ENCODE measurements around the gene PDPN.

The PDPN gene

GRCh38 chr1:13586001-13586400, 2.4 kb downstream of the PDPN start:
- Mint-ChIP-seq H3K9me3 (no peaks in the 10 kb centered on the region), H3K36me3 (ENCODE audit: low read depth) (no peaks in the 10 kb centered on the region), H3K27ac (no peak overlapping the region), H3K27me3 (peaks cover 58% of the 10 kb centered on the region), H3K4me3 (no peak overlapping the region), H3K4me1 (no peaks in the 10 kb centered on the region)
- ATAC-seq (no peak), DNase-seq (no peak)

GRCh38 chr1:13587256-13588030, 3.8 kb downstream of the PDPN start:
- H3K27me3 Mint-ChIP-seq: peaks cover 44% of the 10 kb centered on the region
- H3K27ac Mint-ChIP-seq: no peak overlapping the region
- no peak for DNase-seq
- no peak overlapping the region for H3K4me3 Mint-ChIP-seq
- ATAC-seq: no peak
- no peaks in the 10 kb centered on the region for H3K36me3 Mint-ChIP-seq (ENCODE audit: low read depth)
- no peaks in the 10 kb centered on the region for H3K4me1 Mint-ChIP-seq
- no peaks in the 10 kb centered on the region for H3K9me3 Mint-ChIP-seq

- Mint-ChIP-seq H3K27ac (no peak overlapping the region), H3K4me3 (no peak overlapping the region), H3K36me3 (ENCODE audit: low read depth) (no peaks in the 10 kb centered on the region), H3K27me3 (peaks cover 33% of the 10 kb centered on the region), H3K4me1 (no peaks in the 10 kb centered on the region), H3K9me3 (no peaks in the 10 kb centered on the region)
- no peak for ATAC-seq
- DNase-seq: no peak
Measured at GRCh38 chr1:13588946-13589796, 5.5 kb downstream of the PDPN start.

- ATAC-seq: no peak
- Mint-ChIP-seq H3K27ac (no peak overlapping the region), H3K4me3 (no peak overlapping the region)
Measured at GRCh38 chr1:13590486-13590885, 6.9 kb downstream of the PDPN start.

DNA sequence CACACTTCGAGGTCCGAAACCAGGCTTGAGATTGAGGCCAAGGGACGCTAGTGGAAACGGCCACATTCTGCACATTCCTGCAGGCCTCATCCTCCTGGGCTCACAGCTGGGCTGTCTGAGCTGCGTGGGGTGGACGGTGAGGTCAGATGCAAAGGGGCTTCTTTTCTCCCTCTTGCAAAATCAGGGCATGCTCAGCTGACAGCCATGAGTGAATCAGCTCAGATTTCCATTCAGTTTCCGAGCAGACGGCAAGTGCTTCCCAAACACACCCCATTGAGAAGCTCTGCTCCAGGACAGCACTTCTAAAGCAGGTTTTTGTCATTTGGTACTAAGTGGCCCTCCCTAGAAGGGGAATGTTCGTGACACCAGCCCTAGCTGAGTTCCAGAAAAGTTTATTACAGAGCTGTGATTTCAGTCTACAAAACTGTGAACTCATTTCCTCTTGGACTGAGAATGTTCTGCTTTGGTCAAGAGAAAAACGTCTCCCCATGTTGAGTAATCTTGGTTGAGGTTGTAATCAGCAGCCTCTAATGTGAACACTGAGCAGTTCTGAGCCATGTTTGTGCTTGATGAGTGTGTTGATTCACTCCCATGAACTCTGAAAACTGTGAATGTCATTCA, 10.0 kb downstream of the PDPN start:
- H3K4me3 Mint-ChIP-seq: no peak overlapping the region
- H3K27me3 Mint-ChIP-seq: peaks cover 11% of the 10 kb centered on the region
- ATAC-seq: no peak
- DNase-seq: no peak
- no peaks in the 10 kb centered on the region for H3K36me3 Mint-ChIP-seq (ENCODE audit: low read depth)
- no peak overlapping the region for H3K27ac Mint-ChIP-seq
- no peaks in the 10 kb centered on the region for H3K9me3 Mint-ChIP-seq
- no peaks in the 10 kb centered on the region for H3K4me1 Mint-ChIP-seq

More at GRCh38 chr1:13590486-13590885, 6.9 kb downstream of the PDPN start:
- no peak for DNase-seq
- no peaks in the 10 kb centered on the region for H3K9me3 Mint-ChIP-seq
- no peaks in the 10 kb centered on the region for H3K36me3 Mint-ChIP-seq (ENCODE audit: low read depth)
- H3K27me3 Mint-ChIP-seq: peaks cover 26% of the 10 kb centered on the region
- H3K4me1 Mint-ChIP-seq: no peaks in the 10 kb centered on the region

GRCh38 chr1:13595411-13595810, 11.8 kb downstream of the PDPN start:
- Mint-ChIP-seq H3K9me3 (no peaks in the 10 kb centered on the region), H3K27ac (no peak overlapping the region), H3K4me3 (no peak overlapping the region), H3K4me1 (no peaks in the 10 kb centered on the region), H3K36me3 (ENCODE audit: low read depth) (no peaks in the 10 kb centered on the region), H3K27me3 (peaks cover 8% of the 10 kb centered on the region)
- ATAC-seq: no peak
- no peak for DNase-seq

GRCh38 chr1:13597166-13597565, 13.5 kb downstream of the PDPN start:
- no peaks in the 10 kb centered on the region for H3K4me1 Mint-ChIP-seq
- peaks cover 8% of the 10 kb centered on the region for H3K27me3 Mint-ChIP-seq
- H3K9me3 Mint-ChIP-seq: no peaks in the 10 kb centered on the region
- no peak for DNase-seq
- no peak for ATAC-seq
- H3K4me3 Mint-ChIP-seq: no peak overlapping the region
- no peaks in the 10 kb centered on the region for H3K36me3 Mint-ChIP-seq (ENCODE audit: low read depth)
- H3K27ac Mint-ChIP-seq: no peak overlapping the region

- no peaks in the 10 kb centered on the region for H3K4me1 Mint-ChIP-seq
- no peak for DNase-seq
- no peaks in the 10 kb centered on the region for H3K36me3 Mint-ChIP-seq (ENCODE audit: low read depth)
- peaks cover 3% of the 10 kb centered on the region for H3K27me3 Mint-ChIP-seq
- no peaks in the 10 kb centered on the region for H3K9me3 Mint-ChIP-seq
- H3K4me3 Mint-ChIP-seq: no peak overlapping the region
- no peak overlapping the region for H3K27ac Mint-ChIP-seq
- no peak for ATAC-seq
Measured at GRCh38 chr1:13600762-13601453, 17.3 kb downstream of the PDPN start.

- Mint-ChIP-seq H3K9me3 (no peaks in the 10 kb centered on the region), H3K36me3 (ENCODE audit: low read depth) (no peaks in the 10 kb centered on the region), H3K27ac (no peak overlapping the region), H3K27me3 (peaks cover 8% of the 10 kb centered on the region), H3K4me1 (no peaks in the 10 kb centered on the region), H3K4me3 (no peak overlapping the region)
- no peak for ATAC-seq
- no peak for DNase-seq
Measured at GRCh38 chr1:13604176-13604575, 20.5 kb downstream of the PDPN start.

GRCh38 chr1:13604721-13605120, 21.1 kb downstream of the PDPN start:
- no peaks in the 10 kb centered on the region for H3K36me3 Mint-ChIP-seq (ENCODE audit: low read depth)
- H3K27me3 Mint-ChIP-seq: peaks cover 8% of the 10 kb centered on the region
- no peak overlapping the region for H3K27ac Mint-ChIP-seq
- no peak for DNase-seq
- H3K4me3 Mint-ChIP-seq: no peak overlapping the region
- no peak for ATAC-seq
- H3K4me1 Mint-ChIP-seq: no peaks in the 10 kb centered on the region
- H3K9me3 Mint-ChIP-seq: no peaks in the 10 kb centered on the region

- H3K27ac Mint-ChIP-seq: no peak overlapping the region
- DNase-seq (no peak), ATAC-seq (no peak)
- H3K9me3 Mint-ChIP-seq: no peaks in the 10 kb centered on the region
- peaks cover 8% of the 10 kb centered on the region for H3K27me3 Mint-ChIP-seq
- H3K36me3 Mint-ChIP-seq (ENCODE audit: low read depth): no peaks in the 10 kb centered on the region
- H3K4me3 Mint-ChIP-seq: no peak overlapping the region
- no peaks in the 10 kb centered on the region for H3K4me1 Mint-ChIP-seq
Measured at GRCh38 chr1:13605159-13605558, 21.5 kb downstream of the PDPN start.

DNA sequence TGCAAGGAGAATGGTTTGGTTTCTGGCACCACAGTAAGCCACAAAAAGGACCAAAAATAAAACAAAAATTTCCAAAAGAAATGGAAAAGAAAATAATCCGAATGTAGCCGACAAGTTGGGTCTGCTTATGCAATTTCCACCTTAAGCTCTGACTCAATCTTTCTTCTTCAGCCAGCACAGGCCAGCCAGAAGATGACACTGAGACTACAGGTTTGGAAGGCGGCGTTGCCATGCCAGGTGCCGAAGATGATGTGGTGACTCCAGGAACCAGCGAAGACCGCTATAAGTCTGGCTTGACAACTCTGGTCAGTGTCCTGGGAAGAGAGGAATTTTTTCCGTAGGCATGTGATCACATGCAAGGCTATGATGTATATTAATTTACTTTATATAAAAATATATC, 23.4 kb downstream of the PDPN start:
- no peak for ATAC-seq
- no peaks in the 10 kb centered on the region for H3K36me3 Mint-ChIP-seq (ENCODE audit: low read depth)
- no peaks in the 10 kb centered on the region for H3K4me1 Mint-ChIP-seq
- peaks cover 12% of the 10 kb centered on the region for H3K27me3 Mint-ChIP-seq
- H3K27ac Mint-ChIP-seq: no peak overlapping the region
- no peak overlapping the region for H3K4me3 Mint-ChIP-seq
- DNase-seq: no peak
- H3K9me3 Mint-ChIP-seq: no peaks in the 10 kb centered on the region

DNA sequence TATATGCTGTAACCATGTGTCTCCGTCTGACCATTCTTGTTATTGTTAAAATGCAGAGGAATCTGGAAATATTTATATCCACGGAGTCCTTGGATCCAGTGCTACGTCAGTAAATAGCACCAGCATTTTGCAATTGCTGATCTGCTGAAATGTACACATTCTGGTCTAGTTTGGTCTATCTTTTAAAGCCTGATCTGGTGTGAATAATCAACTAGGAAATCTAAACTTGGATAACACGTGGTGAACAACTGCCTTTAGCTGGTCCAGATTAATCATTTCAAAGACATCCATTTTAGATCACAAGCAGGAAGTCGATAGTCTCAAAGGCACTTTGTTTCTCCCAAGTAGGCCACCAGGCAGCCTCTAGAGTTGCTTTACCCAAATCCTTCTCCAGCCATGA, 32.6 kb downstream of the PDPN start:
- Mint-ChIP-seq H3K27ac (no peak overlapping the region), H3K36me3 (ENCODE audit: low read depth) (no peaks in the 10 kb centered on the region), H3K27me3 (peaks cover 4% of the 10 kb centered on the region), H3K4me1 (no peaks in the 10 kb centered on the region), H3K9me3 (no peaks in the 10 kb centered on the region), H3K4me3 (no peak overlapping the region)
- ATAC-seq (no peak), DNase-seq (no peak)

DNA sequence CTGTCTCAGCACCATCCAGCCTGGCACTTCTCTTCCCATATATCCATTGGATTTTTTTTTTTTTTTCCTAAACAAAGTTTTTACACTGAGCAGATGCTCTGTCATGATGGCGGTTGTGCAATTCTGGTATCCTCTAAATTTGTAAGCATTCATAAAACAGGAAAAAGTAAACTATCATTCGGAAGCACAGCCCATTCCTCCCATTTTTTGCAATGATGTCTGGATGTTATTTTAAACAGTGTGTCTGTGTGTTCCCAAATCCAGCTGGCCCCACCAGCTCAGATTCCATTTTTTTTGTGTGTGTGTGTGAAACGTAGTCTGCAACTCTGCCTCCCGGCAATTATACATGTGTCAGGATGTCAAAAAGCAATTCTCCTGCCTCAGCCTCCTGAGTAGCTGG, 33.5 kb downstream of the PDPN start:
- no peak overlapping the region for H3K4me3 Mint-ChIP-seq
- no peak overlapping the region for H3K27ac Mint-ChIP-seq
- DNase-seq (no peak), ATAC-seq (no peak)
- H3K36me3 Mint-ChIP-seq (ENCODE audit: low read depth): no peaks in the 10 kb centered on the region
- H3K4me1 Mint-ChIP-seq: no peaks in the 10 kb centered on the region
- H3K9me3 Mint-ChIP-seq: no peaks in the 10 kb centered on the region
- H3K27me3 Mint-ChIP-seq: peaks cover 2% of the 10 kb centered on the region
